Panc1 (cell line): ENCODE data around the gene NOX5. TPM values are rescaled to one million over a fixed set of nuclear protein-coding genes. Genes with fewer than 3 reads are reported as not detected.

ENCODE experiments used
- ATAC-seq: fragments of 200-7000 bp; cut with Tn5 transposase; 2 replicates; pipeline ENCODE4 v1.9.1; 2020; ENCODE audit warnings: mild to moderate bottlenecking, moderate library complexity
- BruUV-seq: library from RNA; stranded (reverse); fragments of 400-500 nt; replicated peaks from 2 replicates; lab custom pipeline; 2021; lab: Mats Ljungman, UMichigan
- CTCF ChIA-PET: fragments of 300-600 bp; sonication (Branson Sonifier 250); formaldehyde crosslinking; loops from one replicate; lab custom pipeline; 2022; ENCODE audit warnings: antibody characterized with exemption; lab: Charles Lee
- POLR2A ChIA-PET: fragments of 300-600 bp; sonication (Branson Sonifier 250); formaldehyde crosslinking; loops from one replicate; lab custom pipeline; 2022; ENCODE audit warnings: antibody characterized with exemption; lab: Charles Lee
- DNase-seq: peaks from one replicate; pipeline ENCODE4 v3.0.0-alpha.2; 2010; ENCODE audit warnings: low read depth, low spot score
- H3K27ac ChIP-seq: 2 replicates; pipeline ENCODE4 v1.5.1; 2011; ENCODE audit warnings: mild to moderate bottlenecking, low read length, inconsistent platforms
- H3K27me3 ChIP-seq: fragments of 200-500 bp; sonication (Bioruptor generic); 2 replicates; pipeline ENCODE4 v1.6.0; 2014; ENCODE audit warnings: low read length, inconsistent platforms; ENCODE audit not compliant: control insufficient read depth, insufficient read depth
- H3K36me3 ChIP-seq: fragments of 200-500 bp; sonication (Bioruptor generic); 2 replicates; pipeline ENCODE4 v1.5.1; 2014; ENCODE audit warnings: inconsistent platforms, mild to moderate bottlenecking, low read length, moderate library complexity; ENCODE audit not compliant: control insufficient read depth, insufficient read depth
- H3K4me1 ChIP-seq: 2 replicates; pipeline ENCODE4 v1.5.1; 2011; ENCODE audit warnings: inconsistent platforms, mild to moderate bottlenecking, low read length, moderate library complexity; ENCODE audit not compliant: control insufficient read depth, insufficient read depth
- H3K4me3 ChIP-seq, 2 experiments: 2 replicates each; pipeline ENCODE4 v1.5.1; 2011 to 2012; ENCODE audit warnings: low read depth in 2 of 2, low read length in 2 of 2, mild to moderate bottlenecking in 2 of 2, inconsistent platforms in 1 of 2, moderate library complexity in 1 of 2
- H3K9me3 ChIP-seq: fragments of 200-500 bp; sonication (Bioruptor generic); 2 replicates; pipeline ENCODE4 v1.5.1; 2014; ENCODE audit warnings: low read depth, mild to moderate bottlenecking, inconsistent platforms, low read length, moderate library complexity; ENCODE audit not compliant: control insufficient read depth, insufficient read depth
- CTCF ChIP-seq: fragments of 450-650 bp; IDR thresholded peaks from 2 replicates; pipeline ENCODE4 v1.5.1; 2017; ENCODE audit warnings: mild to moderate bottlenecking
- POLR2AphosphoS5 ChIP-seq: IDR thresholded peaks from 2 replicates; pipeline ENCODE4 v1.6.1; 2012; ENCODE audit warnings: mild to moderate bottlenecking, low read depth, low read length, moderate library complexity
- SIN3A ChIP-seq: IDR thresholded peaks from 2 replicates; pipeline ENCODE4 v1.6.1; 2012; ENCODE audit warnings: low read depth, mild to moderate bottlenecking, low read length, moderate library complexity, borderline replicate concordance; ENCODE audit not compliant: insufficient read depth
- TCF7L2 ChIP-seq: IDR thresholded peaks from 2 replicates; pipeline ENCODE4 v1.6.1; 2011; ENCODE audit warnings: mild to moderate bottlenecking, low read depth, low read length, inconsistent platforms
- in situ Hi-C: cut with HindIII; loops from 2 replicates; pipeline ENCODE4 v1.10.0; 2016; ENCODE audit warnings: low sequenced_read_pairs, low pct_unique_long_range_greater_than_20kb
- intact Hi-C: fragments of 100-400 bp; cut with micrococcal nuclease; formaldehyde crosslinking; loops from one replicate; pipeline ENCODE4 v1.10.0; 2022; ENCODE audit not compliant: unreplicated experiment
- total RNA-seq: library from RNA; stranded (reverse); gene quantifications from one replicate; pipeline ENCODE4 v1.2.1, GENCODE V29; 2021; ENCODE audit not compliant: unreplicated experiment
- TF ChIP-seq, protein P1 (sequence below), 2 experiments: IDR thresholded peaks; 2 replicates each; pipeline ENCODE4 v1.6.1; 2011 to 2012; ENCODE audit warnings: low read depth in 2 of 2, control low read depth in 1 of 2, low read length in 1 of 2, mild to moderate bottlenecking in 1 of 2, moderate library complexity in 1 of 2; ENCODE audit not compliant: insufficient read depth in 1 of 2

The NOX5 gene
- total RNA-seq, 1 experiment from 2014 or later = 0.26 TPM

DNA sequence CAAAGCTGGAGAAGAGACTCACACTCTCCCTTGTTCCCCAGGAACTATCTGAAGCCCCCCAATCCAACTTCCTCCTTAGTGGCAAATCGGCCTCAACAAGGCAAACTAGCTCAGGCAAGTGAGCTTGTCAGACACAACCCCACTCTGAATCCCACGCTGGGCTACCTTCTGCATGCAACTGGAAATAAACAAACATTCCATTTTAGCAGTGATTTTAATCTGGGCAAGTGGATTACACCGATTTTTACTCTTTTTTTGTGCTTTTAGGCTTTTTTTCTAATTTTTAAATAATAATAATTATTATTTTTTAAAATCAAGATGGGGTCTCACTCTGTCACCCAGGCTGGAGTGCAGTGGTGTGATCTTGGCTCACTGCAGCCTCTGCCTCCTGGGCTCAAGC, 2.9 kb upstream of the NOX5 start:
- in situ Hi-C loops = no loop called here
- ChIA-PET POLR2A (no interaction called here), CTCF (no interaction called here)
- no peak overlapping the region for H3K27ac ChIP-seq
- 0 out of 2 replicates have a peak, but pooled peaks cover 2% of the 10 kb centered on the region for H3K27me3 ChIP-seq
- TF ChIP-seq POLR2AphosphoS5 (no peak), CTCF (no peak), TCF7L2 (no peak), SIN3A (no peak)
- TF ChIP-seq, protein P1, sequence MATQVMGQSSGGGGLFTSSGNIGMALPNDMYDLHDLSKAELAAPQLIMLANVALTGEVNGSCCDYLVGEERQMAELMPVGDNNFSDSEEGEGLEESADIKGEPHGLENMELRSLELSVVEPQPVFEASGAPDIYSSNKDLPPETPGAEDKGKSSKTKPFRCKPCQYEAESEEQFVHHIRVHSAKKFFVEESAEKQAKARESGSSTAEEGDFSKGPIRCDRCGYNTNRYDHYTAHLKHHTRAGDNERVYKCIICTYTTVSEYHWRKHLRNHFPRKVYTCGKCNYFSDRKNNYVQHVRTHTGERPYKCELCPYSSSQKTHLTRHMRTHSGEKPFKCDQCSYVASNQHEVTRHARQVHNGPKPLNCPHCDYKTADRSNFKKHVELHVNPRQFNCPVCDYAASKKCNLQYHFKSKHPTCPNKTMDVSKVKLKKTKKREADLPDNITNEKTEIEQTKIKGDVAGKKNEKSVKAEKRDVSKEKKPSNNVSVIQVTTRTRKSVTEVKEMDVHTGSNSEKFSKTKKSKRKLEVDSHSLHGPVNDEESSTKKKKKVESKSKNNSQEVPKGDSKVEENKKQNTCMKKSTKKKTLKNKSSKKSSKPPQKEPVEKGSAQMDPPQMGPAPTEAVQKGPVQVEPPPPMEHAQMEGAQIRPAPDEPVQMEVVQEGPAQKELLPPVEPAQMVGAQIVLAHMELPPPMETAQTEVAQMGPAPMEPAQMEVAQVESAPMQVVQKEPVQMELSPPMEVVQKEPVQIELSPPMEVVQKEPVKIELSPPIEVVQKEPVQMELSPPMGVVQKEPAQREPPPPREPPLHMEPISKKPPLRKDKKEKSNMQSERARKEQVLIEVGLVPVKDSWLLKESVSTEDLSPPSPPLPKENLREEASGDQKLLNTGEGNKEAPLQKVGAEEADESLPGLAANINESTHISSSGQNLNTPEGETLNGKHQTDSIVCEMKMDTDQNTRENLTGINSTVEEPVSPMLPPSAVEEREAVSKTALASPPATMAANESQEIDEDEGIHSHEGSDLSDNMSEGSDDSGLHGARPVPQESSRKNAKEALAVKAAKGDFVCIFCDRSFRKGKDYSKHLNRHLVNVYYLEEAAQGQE (IDR thresholded peaks at IDR 0.05; ENCODE audit: insufficient read depth in 1 of 2, low read depth in 2 of 2, low read length in 1 of 2) = no peak
- peaks cover 14% of the 10 kb centered on the region for H3K9me3 ChIP-seq
- intact Hi-C loops = no loop called here
- H3K4me1 ChIP-seq = no peaks in the 10 kb centered on the region
- DNase-seq (no peak), ATAC-seq (no peak)
- no peaks in the 10 kb centered on the region; the same call in 1 of the 2 replicates for H3K36me3 ChIP-seq
- H3K4me3 ChIP-seq = no peak overlapping the region
- no TSS peak for BruUV-seq

DNA sequence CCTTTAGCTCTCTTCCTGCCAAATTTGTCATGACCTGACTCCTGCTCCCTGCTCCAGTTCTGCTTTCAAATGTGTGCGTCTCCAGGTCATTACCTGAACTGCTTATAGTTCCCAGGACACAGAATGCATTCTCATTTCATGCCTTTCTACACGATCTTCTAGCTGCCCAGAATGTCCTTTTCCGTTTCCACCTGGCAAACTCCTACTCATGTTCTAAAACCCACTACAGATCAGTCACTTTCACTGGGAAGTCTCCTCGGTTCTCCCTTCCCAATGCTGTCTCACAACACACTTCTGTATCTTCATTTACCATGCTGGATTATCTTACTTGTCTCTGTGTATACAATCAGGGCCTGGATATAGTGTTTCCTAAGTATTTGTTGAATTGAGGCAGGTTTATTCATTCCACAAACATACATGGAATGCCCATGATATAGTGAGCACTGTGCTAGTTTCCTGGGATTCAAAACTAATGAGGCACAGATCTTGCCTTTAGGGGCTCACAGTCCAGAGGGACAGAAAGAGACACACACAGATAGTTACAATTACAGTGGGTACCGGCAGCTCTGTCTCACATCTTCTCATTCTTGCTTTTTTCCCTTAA, 1.6 kb upstream of the NOX5 start:
- DNase-seq (no peak), ATAC-seq (no peak)
- Histone ChIP-seq H3K4me3 (no peak overlapping the region), H3K4me1 (no peaks in the 10 kb centered on the region), H3K9me3 (peaks cover 1% of the 10 kb centered on the region; the same call in 1 of the 2 replicates), H3K36me3 (no peaks in the 10 kb centered on the region), H3K27ac (no peak overlapping the region), H3K27me3 (0 out of 2 replicates have a peak, but pooled peaks cover 2% of the 10 kb centered on the region)
- intact Hi-C loops = no loop called here
- ChIA-PET CTCF (no interaction called here), POLR2A (no interaction called here)
- TF ChIP-seq POLR2AphosphoS5 (no peak), CTCF (no peak), SIN3A (no peak), TCF7L2 (no peak)
- TF ChIP-seq, protein P1 (IDR thresholded peaks at IDR 0.05; ENCODE audit: insufficient read depth in 1 of 2, low read depth in 2 of 2, low read length in 1 of 2) = no peak
- BruUV-seq = no TSS peak
- in situ Hi-C loops = no loop called here
